Panc1 (cell line): Measurements from ENCODE around the gene PIGR. TPM values are rescaled to one million over a fixed set of nuclear protein-coding genes. Genes with fewer than 3 reads are reported as not detected.

Experiments
- ATAC-seq: fragments of 200-7000 bp; cut with Tn5 transposase; 2 replicates; pipeline ENCODE4 v1.9.1; 2020; ENCODE audit warnings: mild to moderate bottlenecking, moderate library complexity
- BruUV-seq: library from RNA; stranded (reverse); fragments of 400-500 nt; replicated peaks from 2 replicates; lab custom pipeline; 2021; lab: Mats Ljungman, UMichigan
- CTCF ChIA-PET: fragments of 300-600 bp; sonication (Branson Sonifier 250); formaldehyde crosslinking; loops from one replicate; lab custom pipeline; 2022; ENCODE audit warnings: antibody characterized with exemption; lab: Charles Lee
- POLR2A ChIA-PET: fragments of 300-600 bp; sonication (Branson Sonifier 250); formaldehyde crosslinking; loops from one replicate; lab custom pipeline; 2022; ENCODE audit warnings: antibody characterized with exemption; lab: Charles Lee
- DNase-seq: peaks from one replicate; pipeline ENCODE4 v3.0.0-alpha.2; 2010; ENCODE audit warnings: low read depth, low spot score
- H3K27ac ChIP-seq: 2 replicates; pipeline ENCODE4 v1.5.1; 2011; ENCODE audit warnings: mild to moderate bottlenecking, low read length, inconsistent platforms
- H3K27me3 ChIP-seq: fragments of 200-500 bp; sonication (Bioruptor generic); 2 replicates; pipeline ENCODE4 v1.6.0; 2014; ENCODE audit warnings: low read length, inconsistent platforms; ENCODE audit not compliant: control insufficient read depth, insufficient read depth
- H3K36me3 ChIP-seq: fragments of 200-500 bp; sonication (Bioruptor generic); 2 replicates; pipeline ENCODE4 v1.5.1; 2014; ENCODE audit warnings: inconsistent platforms, mild to moderate bottlenecking, low read length, moderate library complexity; ENCODE audit not compliant: control insufficient read depth, insufficient read depth
- H3K4me1 ChIP-seq: 2 replicates; pipeline ENCODE4 v1.5.1; 2011; ENCODE audit warnings: inconsistent platforms, mild to moderate bottlenecking, low read length, moderate library complexity; ENCODE audit not compliant: control insufficient read depth, insufficient read depth
- H3K4me3 ChIP-seq, 2 experiments: 2 replicates each; pipeline ENCODE4 v1.5.1; 2011 to 2012; ENCODE audit warnings: low read depth in 2 of 2, low read length in 2 of 2, mild to moderate bottlenecking in 2 of 2, inconsistent platforms in 1 of 2, moderate library complexity in 1 of 2
- H3K9me3 ChIP-seq: fragments of 200-500 bp; sonication (Bioruptor generic); 2 replicates; pipeline ENCODE4 v1.5.1; 2014; ENCODE audit warnings: low read depth, mild to moderate bottlenecking, inconsistent platforms, low read length, moderate library complexity; ENCODE audit not compliant: control insufficient read depth, insufficient read depth
- POLR2AphosphoS5 ChIP-seq: IDR thresholded peaks from 2 replicates; pipeline ENCODE4 v1.6.1; 2012; ENCODE audit warnings: mild to moderate bottlenecking, low read depth, low read length, moderate library complexity
- SIN3A ChIP-seq: IDR thresholded peaks from 2 replicates; pipeline ENCODE4 v1.6.1; 2012; ENCODE audit warnings: low read depth, mild to moderate bottlenecking, low read length, moderate library complexity, borderline replicate concordance; ENCODE audit not compliant: insufficient read depth
- TCF7L2 ChIP-seq: IDR thresholded peaks from 2 replicates; pipeline ENCODE4 v1.6.1; 2011; ENCODE audit warnings: mild to moderate bottlenecking, low read depth, low read length, inconsistent platforms
- in situ Hi-C: cut with HindIII; loops from 2 replicates; pipeline ENCODE4 v1.10.0; 2016; ENCODE audit warnings: low sequenced_read_pairs, low pct_unique_long_range_greater_than_20kb
- intact Hi-C: fragments of 100-400 bp; cut with micrococcal nuclease; formaldehyde crosslinking; loops from one replicate; pipeline ENCODE4 v1.10.0; 2022; ENCODE audit not compliant: unreplicated experiment
- total RNA-seq: library from RNA; stranded (reverse); gene quantifications from one replicate; pipeline ENCODE4 v1.2.1, GENCODE V29; 2021; ENCODE audit not compliant: unreplicated experiment
- TF ChIP-seq, protein P1 (sequence below): fragments of 450-650 bp; IDR thresholded peaks from 2 replicates; pipeline ENCODE4 v1.5.1; 2017; ENCODE audit warnings: mild to moderate bottlenecking
- TF ChIP-seq, protein P2 (sequence below), 2 experiments: IDR thresholded peaks; 2 replicates each; pipeline ENCODE4 v1.6.1; 2011 to 2012; ENCODE audit warnings: low read depth in 2 of 2, control low read depth in 1 of 2, low read length in 1 of 2, mild to moderate bottlenecking in 1 of 2, moderate library complexity in 1 of 2; ENCODE audit not compliant: insufficient read depth in 1 of 2

The PIGR gene
- total RNA-seq, 1 experiment from 2014 or later: 1.4 TPM

DNA sequence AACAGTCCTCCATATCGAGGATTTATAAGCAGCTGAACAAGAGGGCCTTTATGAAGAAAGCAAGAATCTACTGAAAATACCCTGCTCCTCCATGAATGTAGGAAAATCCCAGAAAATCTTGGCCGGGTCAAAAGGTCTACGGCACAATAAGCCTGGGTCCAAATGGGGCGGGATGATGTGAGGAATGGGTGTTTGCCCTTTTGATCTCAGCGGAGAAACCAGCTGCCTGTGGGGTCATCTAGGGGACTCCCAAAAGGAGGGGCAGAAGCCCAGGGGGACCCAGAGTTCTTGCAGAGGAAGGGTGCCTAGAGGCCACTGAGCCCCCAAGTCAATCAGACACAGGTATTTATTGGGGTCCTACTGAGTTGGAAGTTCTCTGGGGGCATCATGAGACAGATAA is 11.4 kb upstream of the PIGR start:
- ChIA-PET POLR2A (no interaction called here), CTCF (no interaction called here)
- no peak for DNase-seq
- no TSS peak for BruUV-seq
- intact Hi-C loops: no loop called here
- TF ChIP-seq POLR2AphosphoS5 (no peak), TCF7L2 (no peak), SIN3A (no peak)
- TF ChIP-seq, protein P1, sequence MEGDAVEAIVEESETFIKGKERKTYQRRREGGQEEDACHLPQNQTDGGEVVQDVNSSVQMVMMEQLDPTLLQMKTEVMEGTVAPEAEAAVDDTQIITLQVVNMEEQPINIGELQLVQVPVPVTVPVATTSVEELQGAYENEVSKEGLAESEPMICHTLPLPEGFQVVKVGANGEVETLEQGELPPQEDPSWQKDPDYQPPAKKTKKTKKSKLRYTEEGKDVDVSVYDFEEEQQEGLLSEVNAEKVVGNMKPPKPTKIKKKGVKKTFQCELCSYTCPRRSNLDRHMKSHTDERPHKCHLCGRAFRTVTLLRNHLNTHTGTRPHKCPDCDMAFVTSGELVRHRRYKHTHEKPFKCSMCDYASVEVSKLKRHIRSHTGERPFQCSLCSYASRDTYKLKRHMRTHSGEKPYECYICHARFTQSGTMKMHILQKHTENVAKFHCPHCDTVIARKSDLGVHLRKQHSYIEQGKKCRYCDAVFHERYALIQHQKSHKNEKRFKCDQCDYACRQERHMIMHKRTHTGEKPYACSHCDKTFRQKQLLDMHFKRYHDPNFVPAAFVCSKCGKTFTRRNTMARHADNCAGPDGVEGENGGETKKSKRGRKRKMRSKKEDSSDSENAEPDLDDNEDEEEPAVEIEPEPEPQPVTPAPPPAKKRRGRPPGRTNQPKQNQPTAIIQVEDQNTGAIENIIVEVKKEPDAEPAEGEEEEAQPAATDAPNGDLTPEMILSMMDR: no peak
- TF ChIP-seq, protein P2, sequence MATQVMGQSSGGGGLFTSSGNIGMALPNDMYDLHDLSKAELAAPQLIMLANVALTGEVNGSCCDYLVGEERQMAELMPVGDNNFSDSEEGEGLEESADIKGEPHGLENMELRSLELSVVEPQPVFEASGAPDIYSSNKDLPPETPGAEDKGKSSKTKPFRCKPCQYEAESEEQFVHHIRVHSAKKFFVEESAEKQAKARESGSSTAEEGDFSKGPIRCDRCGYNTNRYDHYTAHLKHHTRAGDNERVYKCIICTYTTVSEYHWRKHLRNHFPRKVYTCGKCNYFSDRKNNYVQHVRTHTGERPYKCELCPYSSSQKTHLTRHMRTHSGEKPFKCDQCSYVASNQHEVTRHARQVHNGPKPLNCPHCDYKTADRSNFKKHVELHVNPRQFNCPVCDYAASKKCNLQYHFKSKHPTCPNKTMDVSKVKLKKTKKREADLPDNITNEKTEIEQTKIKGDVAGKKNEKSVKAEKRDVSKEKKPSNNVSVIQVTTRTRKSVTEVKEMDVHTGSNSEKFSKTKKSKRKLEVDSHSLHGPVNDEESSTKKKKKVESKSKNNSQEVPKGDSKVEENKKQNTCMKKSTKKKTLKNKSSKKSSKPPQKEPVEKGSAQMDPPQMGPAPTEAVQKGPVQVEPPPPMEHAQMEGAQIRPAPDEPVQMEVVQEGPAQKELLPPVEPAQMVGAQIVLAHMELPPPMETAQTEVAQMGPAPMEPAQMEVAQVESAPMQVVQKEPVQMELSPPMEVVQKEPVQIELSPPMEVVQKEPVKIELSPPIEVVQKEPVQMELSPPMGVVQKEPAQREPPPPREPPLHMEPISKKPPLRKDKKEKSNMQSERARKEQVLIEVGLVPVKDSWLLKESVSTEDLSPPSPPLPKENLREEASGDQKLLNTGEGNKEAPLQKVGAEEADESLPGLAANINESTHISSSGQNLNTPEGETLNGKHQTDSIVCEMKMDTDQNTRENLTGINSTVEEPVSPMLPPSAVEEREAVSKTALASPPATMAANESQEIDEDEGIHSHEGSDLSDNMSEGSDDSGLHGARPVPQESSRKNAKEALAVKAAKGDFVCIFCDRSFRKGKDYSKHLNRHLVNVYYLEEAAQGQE (IDR thresholded peaks at IDR 0.05; ENCODE audit: insufficient read depth in 1 of 2, low read depth in 2 of 2, low read length in 1 of 2): no peak
- no peaks in the 10 kb centered on the region for H3K9me3 ChIP-seq
- ATAC-seq: no peak
- H3K27ac ChIP-seq: no peak overlapping the region
- no peaks in the 10 kb centered on the region for H3K4me1 ChIP-seq
- H3K4me3 ChIP-seq: no peak overlapping the region
- no peaks in the 10 kb centered on the region for H3K36me3 ChIP-seq
- no peaks in the 10 kb centered on the region for H3K27me3 ChIP-seq
- in situ Hi-C loops: no loop called here

DNA sequence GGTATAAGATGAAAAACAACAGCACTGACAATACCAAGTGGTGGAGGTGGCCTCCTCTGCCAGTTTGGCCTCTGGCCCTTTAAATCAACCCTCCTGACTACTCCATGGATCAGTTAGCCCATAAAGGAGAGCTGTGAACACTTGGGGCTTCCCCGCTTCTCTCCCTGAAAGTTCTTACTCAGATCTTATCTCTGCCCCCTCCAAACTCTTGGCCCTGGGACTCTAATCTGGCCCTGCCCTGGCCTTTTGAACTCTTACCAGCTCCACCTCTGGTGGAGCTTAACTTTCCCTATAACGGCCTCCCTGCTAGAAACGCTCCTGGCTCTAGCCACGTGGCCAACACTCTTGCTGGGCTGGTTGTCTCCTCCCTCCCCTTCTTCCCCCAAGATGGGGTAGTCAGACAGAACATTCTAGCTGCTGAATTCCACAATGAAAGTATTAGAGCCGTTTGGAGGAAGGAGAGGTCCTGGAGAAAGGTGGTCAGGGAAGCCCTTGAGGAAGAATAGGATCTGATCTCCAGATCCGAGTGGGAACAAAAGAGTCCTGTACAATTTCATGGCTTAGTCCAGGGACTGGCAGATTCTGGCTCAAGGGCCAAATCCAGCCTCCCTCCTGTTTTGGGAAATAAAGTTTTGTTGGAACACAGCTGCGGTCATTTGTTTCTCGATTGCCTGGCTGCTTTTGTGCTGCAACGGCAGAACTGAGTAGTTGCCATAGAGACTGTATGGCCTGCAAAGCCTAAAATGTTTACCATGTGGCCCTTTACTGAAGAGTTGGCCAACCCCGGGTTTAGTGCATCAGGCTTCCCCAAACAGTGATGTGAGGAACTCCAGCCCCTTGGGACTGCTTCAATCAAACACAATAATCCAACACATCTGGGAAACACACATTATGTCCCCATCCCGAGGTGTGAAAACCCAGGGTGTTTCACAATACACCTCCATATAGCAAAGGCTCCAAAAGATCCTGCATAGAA is 9.5 kb upstream of the PIGR start:
- POLR2A ChIA-PET: no interaction called here
- TF ChIP-seq SIN3A: no peak
- TF ChIP-seq, protein P1: no peak
- no peak for TF ChIP-seq POLR2AphosphoS5
- TF ChIP-seq TCF7L2: no peak
- TF ChIP-seq, protein P2 (IDR thresholded peaks at IDR 0.05; ENCODE audit: insufficient read depth in 1 of 2, low read depth in 2 of 2, low read length in 1 of 2): no peak

More for the DNA sequence above, 9.5 kb upstream of the PIGR start:
- in situ Hi-C loops (no loop called here), intact Hi-C loops (no loop called here)
- CTCF ChIA-PET: no interaction called here
- H3K27ac ChIP-seq: no peak overlapping the region
- ATAC-seq (no peak), DNase-seq (no peak)
- H3K9me3 ChIP-seq: no peaks in the 10 kb centered on the region
- no peaks in the 10 kb centered on the region for H3K4me1 ChIP-seq
- BruUV-seq: no TSS peak
- H3K36me3 ChIP-seq: no peaks in the 10 kb centered on the region
- H3K27me3 ChIP-seq: no peaks in the 10 kb centered on the region
- no peak overlapping the region for H3K4me3 ChIP-seq
